HCT116 (cell line): ENCODE measurements around the gene PKP1. TPM values are rescaled to one million over a fixed set of nuclear protein-coding genes. Genes with fewer than 3 reads are reported as not detected.

Source experiments
- ATAC-seq: fragments of 200-7000 bp; cut with Tn5 transposase; 2 replicates; pipeline ENCODE4 v1.9.1; 2020; ENCODE audit warnings: mild to moderate bottlenecking, moderate library complexity
- BruUV-seq: library from RNA; stranded (reverse); fragments of 400-500 nt; replicated peaks from 2 replicates; lab custom pipeline; 2021; lab: Mats Ljungman, UMichigan
- CTCF ChIA-PET: fragments of 300-600 bp; sonication (Branson Sonifier 250); formaldehyde crosslinking; loops from one replicate; lab custom pipeline; 2021; ENCODE audit warnings: antibody characterized with exemption; lab: Charles Lee
- POLR2A ChIA-PET: fragments of 300-600, 350-600 bp; sonication (Branson Sonifier 250); formaldehyde crosslinking; loops from one replicate; lab custom pipeline; 2021; ENCODE audit warnings: antibody characterized with exemption; lab: Charles Lee
- RAD21 ChIA-PET, 2 experiments: fragments of 300-600 bp; sonication (Branson Sonifier 250); formaldehyde crosslinking; loops; one replicate each; lab custom pipeline; 2023; ENCODE audit warnings: low total read pairs in 2 of 2; ENCODE audit not compliant: uncharacterized antibody in 2 of 2, unreplicated experiment in 2 of 2, low non-redundant PET in 1 of 2; lab: Charles Lee
- DNase-seq: peaks from one replicate; pipeline ENCODE4 v3.0.0-alpha.2; 2010; ENCODE audit warnings: low read depth, low spot score
- H2AFZ ChIP-seq: fragments of 200-600 bp; shearing (Covaris generic), sonication (generic); 2 replicates; pipeline ENCODE4 v1.6.1; 2017; ENCODE audit warnings: low read depth, mixed run types, mixed read lengths, antibody characterized with exemption, low read length; ENCODE audit not compliant: poor library complexity, severe bottlenecking
- H3K27ac ChIP-seq: 2 replicates; pipeline ENCODE4 v1.5.1; 2012; ENCODE audit warnings: low read depth, low read length
- H3K27me3 ChIP-seq: fragments of 200-600 bp; sonication (generic); 2 replicates; pipeline ENCODE4 v1.6.1; 2016; ENCODE audit warnings: mixed run types, low read length, mixed read lengths; ENCODE audit not compliant: insufficient read depth
- H3K36me3 ChIP-seq, 2 experiments: fragments of 200-500 bp in 1 of 2; fragments of 200-600 bp in 1 of 2; sonication (Bioruptor generic) in 1 of 2; sonication (generic) in 1 of 2; 2 replicates each; pipeline versions ENCODE4 v1.5.1 to v1.6.1; 2014 to 2016; ENCODE audit warnings: low read length in 2 of 2, inconsistent platforms in 1 of 2, mixed read lengths in 1 of 2, mixed run types in 1 of 2; ENCODE audit not compliant: insufficient read depth in 2 of 2, control insufficient read depth in 1 of 2
- H3K4me1 ChIP-seq, 2 experiments: fragments of 200-600 bp in 1 of 2; sonication (generic) in 1 of 2; 2 replicates each; pipeline versions ENCODE4 v1.5.1 to v1.6.1; 2012 to 2017; ENCODE audit warnings: low read length in 2 of 2, inconsistent platforms in 1 of 2, mild to moderate bottlenecking in 1 of 2, mixed read lengths in 1 of 2, mixed run types in 1 of 2, moderate library complexity in 1 of 2; ENCODE audit not compliant: insufficient read depth in 2 of 2, control insufficient read depth in 1 of 2
- H3K4me2 ChIP-seq: fragments of 200-600 bp; sonication (generic); 2 replicates; pipeline ENCODE4 v1.6.1; 2017; ENCODE audit warnings: mixed run types, low read length, mixed read lengths
- H3K4me3 ChIP-seq, 2 experiments: fragments of 200-600 bp in 1 of 2; sonication (generic) in 1 of 2; replicated peaks in 1 of 2; 2 replicates each; pipeline ENCODE4 v1.5.1; 2011 to 2016; ENCODE audit warnings: low read length in 2 of 2, control low read depth in 1 of 2, low read depth in 1 of 2, mild to moderate bottlenecking in 1 of 2, mixed read lengths in 1 of 2, mixed run types in 1 of 2
- H3K79me2 ChIP-seq: fragments of 200-600 bp; sonication (generic); 2 replicates; pipeline ENCODE4 v1.6.1; 2017; ENCODE audit warnings: mild to moderate bottlenecking, mixed run types, low read length, moderate library complexity, mixed read lengths; ENCODE audit not compliant: insufficient read depth
- H3K9ac ChIP-seq: fragments of 200-600 bp; sonication (generic); 2 replicates; pipeline ENCODE4 v1.6.1; 2016; ENCODE audit warnings: low read length, mixed read lengths
- H3K9me2 ChIP-seq: fragments of 200-600 bp; sonication (generic), shearing (Covaris generic); 2 replicates; pipeline ENCODE4 v1.6.1; 2017; ENCODE audit warnings: mixed run types, mild to moderate bottlenecking, moderate library complexity; ENCODE audit not compliant: insufficient read depth
- H3K9me3 ChIP-seq, 2 experiments: fragments of 200-500 bp in 1 of 2; fragments of 200-600 bp in 1 of 2; sonication (Bioruptor generic) in 1 of 2; sonication (generic) in 1 of 2; 2 replicates each; pipeline ENCODE4 v1.6.1; 2014 to 2017; ENCODE audit warnings: low read length in 2 of 2, mixed read lengths in 2 of 2, inconsistent platforms in 1 of 2, low read depth in 1 of 2, mild to moderate bottlenecking in 1 of 2, mixed run types in 1 of 2, moderate library complexity in 1 of 2; ENCODE audit not compliant: control insufficient read depth in 1 of 2, insufficient read depth in 1 of 2
- H4K20me1 ChIP-seq: fragments of 200-600 bp; sonication (generic), shearing (Covaris generic); 2 replicates; pipeline ENCODE4 v1.6.1; 2017; ENCODE audit warnings: mixed run types, mild to moderate bottlenecking, moderate library complexity; ENCODE audit not compliant: insufficient read depth
- ATF3 ChIP-seq: IDR thresholded peaks from 2 replicates; pipeline ENCODE4 v1.6.1; 2012
- CBX3 ChIP-seq: IDR thresholded peaks from 2 replicates; pipeline ENCODE4 v1.6.1; 2012; ENCODE audit warnings: low read depth
- CEBPB ChIP-seq: IDR thresholded peaks from 2 replicates; pipeline ENCODE4 v1.6.1; 2012; ENCODE audit warnings: low read depth
- CTCF ChIP-seq, 3 experiments: fragments of 200-600 bp in 1 of 3; sonication (generic) in 1 of 3; IDR thresholded peaks in 2 of 3; conservative IDR thresholded peaks in 1 of 3; 2 replicates each; pipeline ENCODE4 v1.5.1; 2012 to 2017; ENCODE audit warnings: low read depth in 2 of 3, low read length in 2 of 3, antibody characterized with exemption in 1 of 3, borderline replicate concordance in 1 of 3, control low read depth in 1 of 3, mild to moderate bottlenecking in 1 of 3, mixed read lengths in 1 of 3, mixed run types in 1 of 3, moderate library complexity in 1 of 3; ENCODE audit not compliant: insufficient read depth in 1 of 3
- ELF1 ChIP-seq: IDR thresholded peaks from 2 replicates; pipeline ENCODE4 v1.6.1; 2012; ENCODE audit warnings: low read depth, borderline replicate concordance
- EZH2 ChIP-seq: fragments of 200-600 bp; sonication (generic); IDR thresholded peaks from 2 replicates; pipeline ENCODE4 v1.6.1; 2017; ENCODE audit warnings: antibody characterized with exemption, mixed run types
- EZH2phosphoT487 ChIP-seq: fragments of 200-600 bp; IDR thresholded peaks from 2 replicates; pipeline ENCODE4 v1.6.1; 2018; ENCODE audit warnings: antibody characterized with exemption, borderline replicate concordance
- FOSL1 ChIP-seq: IDR thresholded peaks from 2 replicates; pipeline ENCODE4 v1.6.1; 2012; ENCODE audit warnings: low read depth
- MAX ChIP-seq: IDR thresholded peaks from 2 replicates; pipeline ENCODE4 v1.6.1; 2012
- POLR2A ChIP-seq: IDR thresholded peaks from 2 replicates; pipeline ENCODE4 v1.7.0; 2011; ENCODE audit warnings: borderline replicate concordance; ENCODE audit not compliant: insufficient read depth, insufficient read length; ENCODE audit errors: extremely low read depth
- POLR2AphosphoS5 ChIP-seq: IDR thresholded peaks from 2 replicates; pipeline ENCODE4 v1.6.1; 2011; ENCODE audit warnings: mild to moderate bottlenecking, low read depth, low read length, moderate library complexity
- RAD21 ChIP-seq: IDR thresholded peaks from 2 replicates; pipeline ENCODE4 v1.6.1; 2012; ENCODE audit warnings: low read depth, mild to moderate bottlenecking
- REST ChIP-seq: IDR thresholded peaks from 2 replicates; pipeline ENCODE4 v1.6.1; 2012; ENCODE audit warnings: low read depth
- SIN3A ChIP-seq: IDR thresholded peaks from 2 replicates; pipeline ENCODE4 v1.6.1; 2012; ENCODE audit warnings: low read depth
- SP1 ChIP-seq: IDR thresholded peaks from 2 replicates; pipeline ENCODE4 v1.6.1; 2012; ENCODE audit warnings: low read depth
- TCF7L2 ChIP-seq: IDR thresholded peaks from 2 replicates; pipeline ENCODE4 v1.7.0; 2011; ENCODE audit warnings: borderline replicate concordance, inconsistent platforms; ENCODE audit not compliant: insufficient read depth, insufficient read length; ENCODE audit errors: extremely low read depth
- ZBTB33 ChIP-seq: IDR thresholded peaks from 2 replicates; pipeline ENCODE4 v1.6.1; 2011; ENCODE audit warnings: mild to moderate bottlenecking, low read length, moderate library complexity; ENCODE audit not compliant: insufficient replicate concordance; ENCODE audit errors: extremely low read depth
- ZFX ChIP-seq: fragments of 450-650 bp; IDR thresholded peaks from 2 replicates; pipeline ENCODE4 v1.6.1; 2017
- ZNF274 ChIP-seq: fragments of 200-500 bp; sonication (Bioruptor generic); IDR thresholded peaks from 2 replicates; pipeline ENCODE4 v1.6.1; 2014; ENCODE audit warnings: mild to moderate bottlenecking, low read depth, low read length, inconsistent platforms
- intact Hi-C: fragments of 100-400 bp; cut with micrococcal nuclease; formaldehyde crosslinking; loops from 2 replicates; pipeline ENCODE4 v1.10.0; 2022
- total RNA-seq: library from RNA; stranded (reverse); gene quantifications from one replicate; pipeline ENCODE4 v1.2.1, GENCODE V29; 2021; ENCODE audit not compliant: unreplicated experiment

PKP1 gene
- total RNA-seq, 1 experiment from 2014 or later: 0.07 TPM

GRCh38 chr1:201324306-201324705 is 41.0 kb downstream of the PKP1 start:
- H3K27me3 ChIP-seq: no peaks in the 10 kb centered on the region
- RAD21 ChIA-PET: no interaction called here
- CTCF ChIA-PET: no interaction called here
- H4K20me1 ChIP-seq: no peaks in the 10 kb centered on the region
- no peak overlapping the region for H3K4me2 ChIP-seq
- H3K79me2 ChIP-seq: no peaks in the 10 kb centered on the region
- no peak overlapping the region for H2AFZ ChIP-seq
- intact Hi-C loops: no loop called here
- no peaks in the 10 kb centered on the region for H3K4me1 ChIP-seq
- POLR2A ChIA-PET: interaction anchor here (0.9 kb wide), 1 partner anchor 58 kb away, joined by 5 read pairs; no protein-coding TSS in a partner anchor
- DNase-seq (no peak), ATAC-seq (no peak)
- BruUV-seq: no TSS peak
- TF ChIP-seq ZFX (no peak), EZH2phosphoT487 (no peak), CEBPB (no peak), SIN3A (no peak), POLR2A (no peak), POLR2AphosphoS5 (no peak), EZH2 (no peak), CTCF (IDR thresholded peaks at IDR 0.05 in 2 of 3, conservative IDR thresholded peaks at IDR 0.05 in 1 of 3; ENCODE audit: borderline replicate concordance in 1 of 3, insufficient read depth in 1 of 3, low read depth in 2 of 3, low read length in 2 of 3) (no peak), SP1 (no peak), CBX3 (no peak), MAX (no peak), REST (no peak), ATF3 (no peak), ELF1 (no peak), FOSL1 (no peak), RAD21 (no peak), ZBTB33 (no peak), TCF7L2 (no peak), ZNF274 (no peak)
- no peaks in the 10 kb centered on the region for H3K36me3 ChIP-seq
- H3K9me3 ChIP-seq: no peaks in the 10 kb centered on the region
- no peak overlapping the region for H3K9ac ChIP-seq
- H3K27ac ChIP-seq: no peak overlapping the region
- no peaks in the 10 kb centered on the region for H3K9me2 ChIP-seq
- H3K4me3 ChIP-seq: no peak overlapping the region
